ENCODE measurements around the gene CPNE9. TPM values are rescaled to one million over a fixed set of nuclear protein-coding genes. Genes with fewer than 3 reads are reported as not detected.

The CPNE9 gene, protein sequence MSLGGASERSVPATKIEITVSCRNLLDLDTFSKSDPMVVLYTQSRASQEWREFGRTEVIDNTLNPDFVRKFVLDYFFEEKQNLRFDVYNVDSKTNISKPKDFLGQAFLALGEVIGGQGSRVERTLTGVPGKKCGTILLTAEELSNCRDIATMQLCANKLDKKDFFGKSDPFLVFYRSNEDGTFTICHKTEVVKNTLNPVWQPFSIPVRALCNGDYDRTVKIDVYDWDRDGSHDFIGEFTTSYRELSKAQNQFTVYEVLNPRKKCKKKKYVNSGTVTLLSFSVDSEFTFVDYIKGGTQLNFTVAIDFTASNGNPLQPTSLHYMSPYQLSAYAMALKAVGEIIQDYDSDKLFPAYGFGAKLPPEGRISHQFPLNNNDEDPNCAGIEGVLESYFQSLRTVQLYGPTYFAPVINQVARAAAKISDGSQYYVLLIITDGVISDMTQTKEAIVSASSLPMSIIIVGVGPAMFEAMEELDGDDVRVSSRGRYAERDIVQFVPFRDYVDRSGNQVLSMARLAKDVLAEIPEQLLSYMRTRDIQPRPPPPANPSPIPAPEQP
- under 1 TPM in 2 of 3 donors, not detected in 1; 0.06 to 0.09 TPM for polyA plus RNA-seq

DNA sequence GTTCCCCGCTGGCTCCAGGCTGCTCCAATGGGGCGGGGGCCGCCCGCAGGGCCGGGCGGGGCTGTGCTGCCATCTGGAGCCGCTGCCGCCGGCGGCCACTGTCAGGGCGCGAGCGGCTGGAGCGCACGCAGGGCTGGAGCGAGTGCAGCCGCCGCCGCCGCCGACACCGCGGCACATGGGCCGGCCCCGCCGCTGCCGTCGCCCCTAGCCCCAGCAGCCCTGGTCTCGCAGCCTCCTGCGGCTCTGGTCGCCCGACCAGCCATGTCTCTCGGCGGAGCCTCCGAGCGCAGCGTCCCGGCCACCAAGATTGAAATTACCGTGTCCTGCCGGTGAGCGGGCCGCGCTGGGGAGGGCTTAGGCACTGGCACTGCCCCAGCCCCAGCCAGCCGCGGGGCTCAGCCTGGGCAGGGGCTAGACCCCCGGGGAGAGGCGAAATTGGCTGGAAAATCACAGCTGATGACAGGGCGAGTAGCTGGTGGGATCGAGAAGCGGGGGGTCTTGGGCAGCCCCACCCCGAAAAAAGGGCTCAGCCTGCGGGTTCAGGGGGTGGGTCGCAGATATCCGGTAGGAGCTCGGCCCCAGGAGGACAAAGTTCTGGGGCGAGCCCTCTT lies at the start of gene CPNE9:
CPNE9 (plus strand) TSS at position 98 of the 611 bp plus-strand sequence; CDS start at position 262, 164 bp downstream.
- H3K27ac ChIP-seq (ENCODE audit: low read depth, low read length): no peak within 1 kb of the TSS
- 2 to 6% (median 3%) methylated on average over 43 to 56 of the region's 56 CpGs for WGBS, 3 donors

GRCh38 chr3:9659849-9660248 lies 43.8 kb upstream of the CPNE9 start:
- WGBS, 3 donors: 93 to 97% (median 95%) methylated on average over 4 of the region's 4 CpGs
- H3K27ac ChIP-seq (ENCODE audit: low read depth, low read length): no peak overlapping the region

GRCh38 chr3:9660972-9661371 lies 42.7 kb upstream of the CPNE9 start:
- H3K27ac ChIP-seq (ENCODE audit: low read depth, low read length): no peak overlapping the region
- WGBS, 3 donors: 84 to 88% (median 87%) methylated on average over 6 of the region's 6 CpGs

DNA sequence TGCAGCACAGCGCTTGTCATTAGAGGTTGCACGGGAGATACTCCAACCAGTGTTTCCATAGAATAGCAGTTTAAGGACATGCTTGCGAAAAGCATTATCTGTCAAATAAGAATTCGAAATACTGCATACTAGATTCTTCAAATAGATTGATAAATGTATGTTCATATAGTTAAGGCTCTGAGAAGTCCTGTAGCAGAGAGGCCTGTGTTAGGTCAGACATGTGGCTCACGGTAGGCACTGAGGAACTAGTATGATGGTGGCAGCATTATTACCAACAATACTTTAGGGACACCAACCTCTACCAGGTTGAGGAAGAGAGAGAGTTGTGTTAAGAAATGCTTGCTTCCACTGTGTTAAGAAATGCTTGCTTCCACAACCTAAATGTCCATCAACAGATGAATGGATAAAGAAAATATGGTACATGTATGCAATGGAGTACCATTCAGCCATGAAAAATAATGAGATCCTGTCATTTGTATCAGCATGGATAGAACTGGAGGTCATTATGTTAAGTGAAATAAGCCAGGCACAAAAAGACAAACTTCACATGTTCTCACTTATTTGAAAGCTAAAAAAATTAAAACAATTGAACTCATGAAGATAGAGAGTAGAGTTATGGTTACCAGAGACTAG lies 39.4 kb upstream of the CPNE9 start:
- WGBS, 3 donors: 97 to 98% (median 98%) methylated on average over 5 of the region's 5 CpGs
- no peak overlapping the region for H3K27ac ChIP-seq (ENCODE audit: low read depth, low read length)

DNA sequence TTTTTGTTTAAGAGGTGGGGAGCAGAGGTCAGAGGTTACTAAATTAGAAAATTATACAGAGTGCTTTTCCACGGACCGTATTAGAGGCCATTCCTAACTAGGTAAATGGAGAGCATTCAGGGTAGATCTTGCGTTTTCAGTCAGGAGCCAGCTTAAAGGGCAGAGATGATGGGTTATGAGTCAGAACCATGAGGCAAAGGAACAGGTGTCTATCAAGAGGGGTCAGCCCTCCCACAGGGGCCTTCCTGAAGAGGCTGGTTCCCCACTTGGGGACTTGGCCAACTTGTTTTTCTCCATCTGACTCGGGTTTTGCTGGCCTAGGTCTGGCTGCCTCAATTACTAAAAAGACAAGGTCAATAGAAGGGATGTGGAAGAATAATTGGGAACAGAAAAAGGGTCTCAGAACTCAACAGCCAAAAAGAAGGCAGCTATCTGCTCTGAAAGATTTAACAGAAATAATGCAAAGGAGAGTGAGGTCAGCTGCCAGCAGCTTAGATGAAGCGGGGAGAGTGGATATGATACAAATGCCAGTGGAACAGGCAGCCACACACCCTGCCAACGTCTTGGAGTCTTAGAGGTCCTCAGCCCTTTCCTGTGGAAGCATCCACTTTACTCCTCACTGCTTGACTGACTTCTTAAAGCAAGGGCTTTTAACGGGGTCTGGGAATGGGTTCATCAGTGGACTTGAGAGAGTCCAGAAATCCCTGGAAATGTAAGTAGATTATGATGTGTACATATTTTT lies 36.8 kb upstream of the CPNE9 start:
- H3K27ac ChIP-seq (ENCODE audit: low read depth, low read length): no peak overlapping the region
- WGBS, 3 donors: 82 to 85% (median 85%) methylated on average over 7 of the region's 7 CpGs

DNA sequence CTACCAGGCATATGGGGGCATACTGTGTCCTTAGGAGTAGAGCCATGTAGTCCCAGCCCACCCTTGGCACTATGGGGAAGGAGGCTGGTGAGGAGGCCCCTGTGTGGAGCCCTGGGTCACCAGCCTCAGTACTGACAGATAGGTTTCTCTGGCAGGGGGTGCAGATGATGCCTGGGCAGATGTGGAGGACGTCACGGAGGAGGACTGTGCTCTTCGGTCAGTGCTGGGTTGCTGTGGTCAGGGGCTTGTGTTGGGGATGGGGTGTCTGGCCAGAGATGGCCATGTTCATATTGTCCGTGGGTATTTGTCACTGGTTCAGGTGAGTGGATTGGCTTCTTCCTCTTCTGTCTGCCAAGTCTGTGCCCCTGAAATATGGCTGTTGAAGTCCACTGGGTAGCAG lies 34.4 kb upstream of the CPNE9 start:
- 87 to 100% (median 96%) methylated on average over 4 of the region's 4 CpGs for WGBS, 3 donors

GRCh38 chr3:9669720-9670432 lies 33.8 kb upstream of the CPNE9 start:
- 55 to 76% (median 74%) methylated on average over 4 of the region's 4 CpGs for WGBS, 3 donors
- H3K27ac ChIP-seq (ENCODE audit: low read depth, low read length): no peak overlapping the region

More for the DNA sequence above, 34.4 kb upstream of the CPNE9 start:
- H3K27ac ChIP-seq (ENCODE audit: low read depth, low read length): no peak overlapping the region

DNA sequence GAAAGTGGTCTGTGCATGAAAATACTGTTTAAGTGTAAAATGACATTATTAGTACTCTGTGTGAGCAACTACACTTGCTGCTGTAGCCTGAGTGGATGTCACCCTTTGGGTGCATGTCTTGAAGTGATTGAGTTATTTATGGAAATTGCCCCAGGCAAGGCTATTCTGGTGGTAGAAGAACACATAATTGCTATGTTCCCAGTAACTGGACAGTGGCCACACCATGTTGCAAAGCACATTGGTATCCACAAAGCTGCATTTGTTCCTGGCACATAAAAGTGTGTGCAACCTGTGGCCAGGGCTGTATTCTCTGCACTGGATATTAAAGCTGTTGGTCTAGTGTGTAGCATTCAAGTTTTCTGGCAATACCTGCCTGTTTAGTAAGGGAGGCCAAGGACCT lies 30.6 kb upstream of the CPNE9 start:
- no peak overlapping the region for H3K27ac ChIP-seq (ENCODE audit: low read depth, low read length)

GRCh38 chr3:9673752-9674151 lies 29.9 kb upstream of the CPNE9 start:
- WGBS, 3 donors: 98% methylated on average over 2 of the region's 2 CpGs
- H3K27ac ChIP-seq (ENCODE audit: low read depth, low read length): no peak overlapping the region

DNA sequence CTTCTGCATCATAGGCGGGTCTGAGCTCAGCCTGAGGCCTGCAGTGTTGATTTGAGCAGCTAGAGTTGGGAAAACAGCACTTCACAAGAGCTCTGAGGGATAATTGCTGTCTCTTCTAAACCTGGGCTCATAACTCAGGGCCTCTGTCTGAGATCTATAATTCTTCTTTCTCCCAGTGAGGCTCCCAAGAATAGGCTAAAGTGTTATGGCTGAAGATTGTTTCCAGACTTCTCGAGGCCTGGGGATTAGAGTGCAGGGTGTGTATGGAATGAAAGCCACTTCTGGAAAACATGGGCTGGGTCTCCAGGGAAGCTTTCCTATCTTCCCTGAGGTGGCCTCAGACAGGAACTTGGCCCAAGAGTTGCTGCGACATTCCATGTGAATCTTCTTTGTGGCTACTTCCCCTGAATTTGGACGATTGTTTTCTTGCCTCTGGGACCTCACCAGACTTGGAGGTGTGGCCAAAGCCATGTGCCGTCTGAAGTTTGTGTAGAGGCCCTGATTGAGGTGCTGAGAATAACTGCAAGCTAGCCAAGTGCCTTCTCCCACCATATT lies 27.8 kb upstream of the CPNE9 start:
- no peak overlapping the region for H3K27ac ChIP-seq (ENCODE audit: low read depth, low read length)
- 59 to 81% (median 68%) methylated on average over 5 of the region's 5 CpGs for WGBS, 3 donors

DNA sequence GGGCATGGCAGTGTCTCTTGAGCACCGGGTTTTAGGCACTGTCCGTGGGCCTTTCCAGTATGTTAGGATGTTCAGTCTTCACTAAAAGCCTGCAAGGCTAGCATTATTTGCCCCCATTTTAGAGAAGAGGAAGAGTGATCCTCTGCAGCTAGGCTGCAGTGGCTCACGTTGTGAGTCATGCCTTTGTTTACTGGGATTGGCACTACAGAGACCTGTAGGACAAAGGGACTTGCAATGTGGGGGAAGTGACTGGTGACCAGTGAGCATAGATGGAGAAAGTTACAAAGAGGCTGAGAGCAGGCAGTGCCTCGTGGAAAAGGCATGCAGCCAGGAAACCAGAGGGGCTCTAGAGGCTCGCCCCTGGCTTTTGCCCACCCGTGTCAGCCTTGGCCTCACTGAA lies 26.8 kb upstream of the CPNE9 start:
- 67 to 86% (median 84%) methylated on average over 6 of the region's 6 CpGs for WGBS, 3 donors
- H3K27ac ChIP-seq (ENCODE audit: low read depth, low read length): no peak overlapping the region

DNA sequence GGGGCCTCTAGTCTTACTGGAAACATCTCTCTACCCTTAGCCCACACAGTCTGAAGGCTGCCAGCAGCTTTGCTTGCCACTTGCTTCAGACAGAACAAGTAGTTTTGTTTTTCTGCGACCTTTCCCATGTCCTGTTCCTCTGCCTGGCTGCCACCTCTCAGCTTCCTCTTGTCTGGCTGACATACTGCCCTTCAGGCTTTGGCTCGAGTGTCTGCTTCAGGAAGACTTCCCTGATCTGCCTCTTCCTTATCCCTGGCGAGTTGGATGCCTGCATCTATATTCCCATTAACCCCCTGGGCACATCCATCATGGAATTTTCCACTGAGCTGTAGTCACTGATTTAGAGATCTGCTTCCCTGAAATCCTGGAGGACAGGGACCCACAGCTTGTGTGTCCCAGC lies 25.1 kb upstream of the CPNE9 start:
- H3K27ac ChIP-seq (ENCODE audit: low read depth, low read length): no peak overlapping the region
- 77 to 84% (median 82%) methylated on average over 3 of the region's 3 CpGs for WGBS, 3 donors

- no peak overlapping the region for H3K27ac ChIP-seq (ENCODE audit: low read depth, low read length)
- WGBS, 3 donors: 89 to 96% (median 95%) methylated on average over 6 of the region's 6 CpGs
Observed at GRCh38 chr3:9679476-9680080, 24.1 kb upstream of the CPNE9 start.

GRCh38 chr3:9681011-9681722 lies 22.5 kb upstream of the CPNE9 start:
- whole genome bisulfite sequencing, 3 donors: 74 to 93% (median 90%) methylated on average over 7 of the region's 7 CpGs
- H3K27ac ChIP-seq (ENCODE audit: low read depth, low read length): no peak overlapping the region

DNA sequence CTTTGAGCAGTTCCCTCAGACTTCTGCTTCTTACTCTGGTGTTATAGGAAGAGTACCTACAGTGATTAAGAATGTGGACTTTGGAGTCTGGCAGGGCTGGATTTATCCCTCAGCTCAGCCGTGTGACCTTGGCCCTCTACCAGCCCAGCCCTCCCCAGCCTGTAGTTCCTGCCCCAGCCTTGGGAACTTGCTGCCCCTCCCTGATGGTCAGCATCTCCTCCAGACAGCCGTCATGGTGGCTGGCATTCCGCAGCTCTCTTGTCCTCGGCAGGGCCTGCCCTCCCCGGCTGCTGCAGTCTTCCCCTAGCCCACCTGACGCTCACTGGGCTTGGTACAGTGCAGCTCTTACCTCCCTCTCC lies 21.9 kb upstream of the CPNE9 start:
- WGBS, 3 donors: 28 to 90% (median 82%) methylated on average over 6 of the region's 6 CpGs

DNA sequence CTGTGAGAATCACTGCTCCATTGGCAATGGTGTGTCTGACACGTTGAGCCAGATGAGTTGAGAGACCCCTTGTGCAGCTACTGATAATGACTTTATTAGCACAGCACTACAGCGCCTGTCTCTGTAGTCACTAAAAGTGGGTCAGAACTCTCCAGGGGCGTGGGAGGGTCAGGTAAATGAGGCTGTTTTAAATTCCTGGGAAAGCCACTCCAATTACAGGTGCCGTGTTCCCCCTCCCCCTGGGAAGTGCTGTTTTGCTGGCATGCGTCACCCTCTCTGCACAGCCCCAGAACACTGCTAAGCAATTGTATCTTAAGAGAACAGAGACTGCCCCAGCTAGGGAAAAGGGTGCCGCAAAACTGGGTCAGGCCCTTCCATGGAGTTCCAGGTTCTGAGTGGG lies 21.5 kb upstream of the CPNE9 start:
- WGBS, 3 donors: 62 to 94% (median 92%) methylated on average over 6 of the region's 6 CpGs

More for the DNA sequence above, 21.9 kb upstream of the CPNE9 start:
- no peak overlapping the region for H3K27ac ChIP-seq (ENCODE audit: low read depth, low read length)

GRCh38 chr3:9683426-9683825 lies 20.2 kb upstream of the CPNE9 start:
- WGBS, 3 donors: 86 to 94% (median 92%) methylated on average over 3 of the region's 3 CpGs
- H3K27ac ChIP-seq (ENCODE audit: low read depth, low read length): no peak overlapping the region

More for the DNA sequence above, 21.5 kb upstream of the CPNE9 start:
- H3K27ac ChIP-seq (ENCODE audit: low read depth, low read length): no peak overlapping the region
